ENCODE measurements around the gene RPLP1. TPM values are rescaled to one million over a fixed set of nuclear protein-coding genes. Genes with fewer than 3 reads are reported as not detected.

The RPLP1 gene
- total and polyA plus RNA-seq, 12 donors = 232 to 1,990 (median 971) TPM

GRCh38 chr15:69489073-69489571 lies 36.5 kb downstream of the RPLP1 start:
- intact Hi-C loops (cut with DNase I) = no loop called here
- Histone ChIP-seq H3K4me3 (no peak overlapping the region), H3K9me3 (replicated peaks in 1 of 3) (no peaks in the 10 kb centered on the region), H3K27me3 (no peaks in the 10 kb centered on the region), H3K4me1 (replicated peaks in 1 of 2) (no peaks in the 10 kb centered on the region), H3K36me3 (replicated peaks in 1 of 2) (no peaks in the 10 kb centered on the region), H3K27ac (peak overlapping the region in 1 of 5 donors; percentile 33)
- TF ChIP-seq POLR2A (IDR thresholded peaks at IDR 0.05) = no peak
- TF ChIP-seq, protein P1, sequence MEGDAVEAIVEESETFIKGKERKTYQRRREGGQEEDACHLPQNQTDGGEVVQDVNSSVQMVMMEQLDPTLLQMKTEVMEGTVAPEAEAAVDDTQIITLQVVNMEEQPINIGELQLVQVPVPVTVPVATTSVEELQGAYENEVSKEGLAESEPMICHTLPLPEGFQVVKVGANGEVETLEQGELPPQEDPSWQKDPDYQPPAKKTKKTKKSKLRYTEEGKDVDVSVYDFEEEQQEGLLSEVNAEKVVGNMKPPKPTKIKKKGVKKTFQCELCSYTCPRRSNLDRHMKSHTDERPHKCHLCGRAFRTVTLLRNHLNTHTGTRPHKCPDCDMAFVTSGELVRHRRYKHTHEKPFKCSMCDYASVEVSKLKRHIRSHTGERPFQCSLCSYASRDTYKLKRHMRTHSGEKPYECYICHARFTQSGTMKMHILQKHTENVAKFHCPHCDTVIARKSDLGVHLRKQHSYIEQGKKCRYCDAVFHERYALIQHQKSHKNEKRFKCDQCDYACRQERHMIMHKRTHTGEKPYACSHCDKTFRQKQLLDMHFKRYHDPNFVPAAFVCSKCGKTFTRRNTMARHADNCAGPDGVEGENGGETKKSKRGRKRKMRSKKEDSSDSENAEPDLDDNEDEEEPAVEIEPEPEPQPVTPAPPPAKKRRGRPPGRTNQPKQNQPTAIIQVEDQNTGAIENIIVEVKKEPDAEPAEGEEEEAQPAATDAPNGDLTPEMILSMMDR (IDR thresholded peaks at IDR 0.05) = no peak
- WGBS, 4 donors = 67 to 85% (median 70%) methylated on average over 3 of the region's 3 CpGs
- DNase-seq = peak in 1 of 7 donors; percentile 37

DNA sequence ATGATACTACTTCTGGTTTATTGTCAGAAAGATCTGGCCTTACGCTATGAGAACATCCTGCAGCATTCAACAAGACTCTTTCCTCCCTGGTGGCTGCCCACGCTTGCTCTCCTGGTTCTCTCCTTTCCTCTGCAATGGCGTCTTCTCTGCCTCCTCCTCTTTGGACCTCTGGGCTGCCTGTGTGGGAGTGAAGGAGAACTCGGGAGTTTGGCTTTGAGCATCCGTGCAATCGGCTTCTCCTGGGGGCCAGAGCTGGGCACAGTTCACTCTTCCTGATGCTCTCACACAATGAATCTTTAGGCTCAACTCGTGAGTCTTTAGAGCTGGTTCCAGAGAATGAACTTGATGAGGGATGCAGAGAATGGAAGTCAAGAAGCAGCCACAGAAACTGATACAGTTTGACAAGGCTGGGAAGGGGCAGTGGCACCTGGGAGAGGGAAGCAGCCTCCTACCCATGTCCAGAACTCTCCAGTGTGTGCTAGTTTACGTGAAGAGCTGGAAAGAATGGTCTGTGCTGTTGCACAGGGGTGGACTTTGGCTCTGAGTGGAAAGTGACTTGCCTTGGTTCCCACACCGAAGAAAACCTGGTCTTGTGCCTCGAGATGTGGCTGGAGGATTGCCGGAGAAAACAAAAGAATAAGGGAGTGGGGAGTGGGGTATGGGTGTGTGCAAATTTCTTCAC lies 37.9 kb downstream of the RPLP1 start:
- no peaks in the 10 kb centered on the region for H3K36me3 ChIP-seq (replicated peaks in 1 of 2)
- no peaks in the 10 kb centered on the region for H3K27me3 ChIP-seq
- H3K27ac ChIP-seq = no peak overlapping the region
- no peaks in the 10 kb centered on the region for H3K9me3 ChIP-seq (replicated peaks in 1 of 3)
- TF ChIP-seq, protein P1 (IDR thresholded peaks at IDR 0.05) = no peak
- no peak for TF ChIP-seq POLR2A (IDR thresholded peaks at IDR 0.05)
- intact Hi-C loops (cut with DNase I) = no loop called here
- DNase-seq = no peak
- H3K4me3 ChIP-seq = no peak overlapping the region
- 71 to 75% (median 74%) methylated on average over 9 to 11 of the region's 11 CpGs for WGBS, 4 donors
- no peaks in the 10 kb centered on the region for H3K4me1 ChIP-seq (replicated peaks in 1 of 2)

GRCh38 chr15:69491038-69491505 lies 38.5 kb downstream of the RPLP1 start:
- WGBS, 4 donors = 44 to 62% (median 51%) methylated on average over 3 of the region's 3 CpGs
- H3K36me3 ChIP-seq (replicated peaks in 1 of 2) = no peaks in the 10 kb centered on the region
- no peaks in the 10 kb centered on the region for H3K4me1 ChIP-seq (replicated peaks in 1 of 2)
- intact Hi-C loops (cut with DNase I) = no loop called here
- TF ChIP-seq, protein P1 (IDR thresholded peaks at IDR 0.05) = no peak
- TF ChIP-seq POLR2A (IDR thresholded peaks at IDR 0.05) = no peak
- H3K27ac ChIP-seq = no peak overlapping the region
- no peaks in the 10 kb centered on the region for H3K27me3 ChIP-seq
- H3K9me3 ChIP-seq (replicated peaks in 1 of 3) = no peaks in the 10 kb centered on the region
- H3K4me3 ChIP-seq = no peak overlapping the region
- peak in 5 of 7 donors; percentile 15 to 63 (median 37) for DNase-seq

GRCh38 chr15:69493406-69493805 lies 40.8 kb downstream of the RPLP1 start:
- Histone ChIP-seq H3K36me3 (replicated peaks in 1 of 2) (no peaks in the 10 kb centered on the region), H3K4me1 (replicated peaks in 1 of 2) (no peaks in the 10 kb centered on the region), H3K4me3 (no peak overlapping the region), H3K9me3 (replicated peaks in 1 of 3) (no peaks in the 10 kb centered on the region), H3K27me3 (no peaks in the 10 kb centered on the region), H3K27ac (no peak overlapping the region)
- TF ChIP-seq, protein P1 (IDR thresholded peaks at IDR 0.05) = no peak
- no peak for TF ChIP-seq POLR2A (IDR thresholded peaks at IDR 0.05)
- intact Hi-C loops (cut with DNase I) = no loop called here
- peak in 1 of 7 donors; percentile 42 for DNase-seq
- WGBS, 4 donors = 94 to 98% (median 96%) methylated on average over 2 of the region's 2 CpGs
